ENCODE measurements around the gene NEAT1.

NEAT1 gene

GRCh38 chr11:65425971-65426838, 3.6 kb downstream of the NEAT1 start:
- Histone ChIP-seq H3K27ac (ENCODE audit: low read depth, low read length) (peak overlapping the region; percentile 50; the same call in 1 of the 2 replicates), H3K9me3 (ENCODE audit: insufficient read depth, low read depth, low read length) (no peaks in the 10 kb centered on the region), H3K4me3 (ENCODE audit: low read length) (peak overlapping the region; percentile 65), H3K9ac (ENCODE audit: low read depth, low read length) (peak overlapping the region; percentile 20; the same call in 1 of the 2 replicates), H3K4me1 (ENCODE audit: insufficient read depth, low read length) (peaks cover 75% of the 10 kb centered on the region), H3K36me3 (ENCODE audit: insufficient read depth, low read length) (0 out of 2 replicates have a peak, but pooled peaks cover 4% of the 10 kb centered on the region), H3K27me3 (ENCODE audit: insufficient read depth, low read length) (no peaks in the 10 kb centered on the region)
- WGBS: 77% methylated on average over 7 of the region's 9 CpGs

DNA sequence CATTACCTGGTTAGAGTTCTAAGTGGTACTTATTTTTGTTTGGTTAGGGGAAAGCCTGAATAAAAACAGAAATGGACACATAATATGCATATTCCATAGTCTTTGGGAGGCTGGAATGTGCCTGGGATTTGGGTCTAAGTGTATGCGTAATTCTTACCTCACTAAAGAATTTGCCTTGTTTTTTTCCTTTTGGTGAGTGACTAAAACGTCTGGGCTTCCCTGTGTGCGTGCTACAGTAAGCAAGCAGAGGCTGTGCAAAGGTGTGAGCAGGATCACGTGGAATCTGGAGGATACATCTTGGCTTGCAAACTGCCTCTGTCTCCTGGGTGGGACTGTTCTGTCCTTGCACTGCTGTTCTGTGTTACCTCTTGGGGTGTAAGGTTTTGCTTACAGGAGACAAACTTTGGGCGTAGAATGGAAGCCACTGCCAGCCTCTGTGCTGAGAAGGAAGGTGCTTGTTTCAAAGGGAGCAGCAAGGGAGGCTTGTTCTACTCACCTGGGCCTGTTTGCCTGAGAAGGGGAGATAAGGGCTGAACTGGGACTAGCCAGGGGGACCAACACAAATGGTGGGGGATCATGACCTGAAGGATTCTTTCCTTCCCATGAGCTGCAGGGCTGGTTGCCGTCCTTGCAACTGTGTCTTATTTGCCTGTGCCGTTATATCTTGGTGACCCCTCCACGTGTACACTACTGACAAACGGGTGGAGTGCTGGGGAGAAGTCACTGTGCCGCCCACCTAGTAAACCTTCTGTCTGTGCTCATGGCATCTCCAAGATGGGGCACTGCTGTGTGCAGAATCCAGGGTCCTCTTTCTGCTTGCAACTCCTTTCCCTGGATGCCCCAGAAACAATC, 4.5 kb downstream of the NEAT1 start:
- peaks cover 67% of the 10 kb centered on the region for H3K4me1 ChIP-seq (ENCODE audit: insufficient read depth, low read length)

GRCh38 chr11:65427691-65428577, 5.3 kb downstream of the NEAT1 start:
- H3K27ac ChIP-seq (ENCODE audit: low read depth, low read length): no peak overlapping the region
- no peaks in the 10 kb centered on the region for H3K27me3 ChIP-seq (ENCODE audit: insufficient read depth, low read length)
- H3K4me1 ChIP-seq (ENCODE audit: insufficient read depth, low read length): peaks cover 65% of the 10 kb centered on the region
- no peak overlapping the region for H3K9ac ChIP-seq (ENCODE audit: low read depth, low read length)
- 78% methylated on average over 11 of the region's 11 CpGs for WGBS
- no peak overlapping the region for H3K4me3 ChIP-seq (ENCODE audit: low read length)
- H3K36me3 ChIP-seq (ENCODE audit: insufficient read depth, low read length): 0 out of 2 replicates have a peak, but pooled peaks cover 4% of the 10 kb centered on the region
- H3K9me3 ChIP-seq (ENCODE audit: insufficient read depth, low read depth, low read length): no peaks in the 10 kb centered on the region

More for the DNA sequence above, 4.5 kb downstream of the NEAT1 start:
- Histone ChIP-seq H3K36me3 (ENCODE audit: insufficient read depth, low read length) (0 out of 2 replicates have a peak, but pooled peaks cover 4% of the 10 kb centered on the region), H3K9me3 (ENCODE audit: insufficient read depth, low read depth, low read length) (no peaks in the 10 kb centered on the region), H3K4me3 (ENCODE audit: low read length) (peak overlapping the region; percentile 65), H3K27me3 (ENCODE audit: insufficient read depth, low read length) (no peaks in the 10 kb centered on the region), H3K9ac (ENCODE audit: low read depth, low read length) (peak overlapping the region; percentile 27; the same call in 1 of the 2 replicates), H3K27ac (ENCODE audit: low read depth, low read length) (peak overlapping the region; percentile 50; the same call in 1 of the 2 replicates)
- 83% methylated on average over 10 of the region's 10 CpGs for WGBS

DNA sequence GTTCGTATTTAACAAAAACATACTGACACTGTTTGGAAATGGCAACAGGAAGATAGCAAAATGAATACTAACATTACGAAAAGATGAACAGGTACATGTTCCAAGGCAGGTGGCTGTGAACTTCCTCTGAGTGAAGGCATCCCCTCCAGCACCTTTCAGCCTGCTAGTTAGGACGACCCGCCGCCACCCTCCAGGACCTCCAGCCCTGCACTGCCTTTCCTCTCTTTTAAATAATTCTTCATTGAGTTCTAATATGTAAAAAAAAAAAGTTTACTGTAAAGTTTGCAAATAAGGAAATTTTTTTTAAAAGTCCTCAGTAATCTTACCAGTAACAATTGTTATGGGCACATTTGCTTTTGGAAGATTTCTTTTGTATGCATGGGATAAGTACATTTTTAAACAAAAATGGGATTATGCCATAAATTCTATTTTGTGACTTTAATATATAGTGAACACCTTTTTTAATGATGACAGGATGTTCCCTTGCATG, 6.0 kb downstream of the NEAT1 start:
- no peak overlapping the region for H3K4me3 ChIP-seq (ENCODE audit: low read length)
- H3K27ac ChIP-seq (ENCODE audit: low read depth, low read length): no peak overlapping the region
- no peaks in the 10 kb centered on the region for H3K27me3 ChIP-seq (ENCODE audit: insufficient read depth, low read length)
- no peak overlapping the region for H3K9ac ChIP-seq (ENCODE audit: low read depth, low read length)
- H3K4me1 ChIP-seq (ENCODE audit: insufficient read depth, low read length): peaks cover 58% of the 10 kb centered on the region
- 0 out of 2 replicates have a peak, but pooled peaks cover 4% of the 10 kb centered on the region for H3K36me3 ChIP-seq (ENCODE audit: insufficient read depth, low read length)
- 65% methylated on average over 5 of the region's 5 CpGs for WGBS
- no peaks in the 10 kb centered on the region for H3K9me3 ChIP-seq (ENCODE audit: insufficient read depth, low read depth, low read length)

DNA sequence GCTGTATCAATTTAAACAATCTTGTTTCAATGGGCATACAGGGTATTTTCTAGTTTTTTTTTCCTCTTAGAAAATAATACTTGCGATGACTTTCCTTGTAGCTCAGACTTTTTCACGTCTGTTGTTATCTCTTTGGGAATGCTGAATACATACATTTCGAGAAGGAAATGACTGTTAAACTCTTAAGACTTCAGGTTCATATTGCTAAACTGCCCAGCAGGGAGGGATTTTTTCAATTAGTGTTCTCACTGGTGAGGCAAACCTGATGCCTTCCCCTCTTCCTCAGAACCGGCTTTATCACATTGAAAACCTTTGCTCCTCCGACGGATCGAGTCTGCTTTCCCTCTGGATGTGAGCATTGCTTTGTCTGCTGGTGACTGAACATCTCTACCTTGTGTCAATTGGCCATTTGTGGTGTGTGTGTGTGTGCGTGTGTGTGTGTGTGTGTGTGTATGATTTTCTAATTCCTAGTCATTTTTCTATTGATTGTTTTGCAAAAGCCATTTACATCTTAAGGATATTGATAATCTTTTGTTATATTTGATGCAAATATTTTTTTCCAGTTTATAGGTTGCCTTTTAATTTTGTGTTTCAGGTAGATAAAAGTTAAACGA, 6.6 kb downstream of the NEAT1 start:
- H3K27me3 ChIP-seq (ENCODE audit: insufficient read depth, low read length): no peaks in the 10 kb centered on the region
- peaks cover 57% of the 10 kb centered on the region for H3K4me1 ChIP-seq (ENCODE audit: insufficient read depth, low read length)
- no peak overlapping the region for H3K4me3 ChIP-seq (ENCODE audit: low read length)
- no peaks in the 10 kb centered on the region for H3K9me3 ChIP-seq (ENCODE audit: insufficient read depth, low read depth, low read length)
- H3K36me3 ChIP-seq (ENCODE audit: insufficient read depth, low read length): peaks cover 9% of the 10 kb centered on the region
- H3K9ac ChIP-seq (ENCODE audit: low read depth, low read length): no peak overlapping the region
- 52% methylated on average over 8 of the region's 9 CpGs for WGBS
- H3K27ac ChIP-seq (ENCODE audit: low read depth, low read length): no peak overlapping the region; the same call in 1 of the 2 replicates

DNA sequence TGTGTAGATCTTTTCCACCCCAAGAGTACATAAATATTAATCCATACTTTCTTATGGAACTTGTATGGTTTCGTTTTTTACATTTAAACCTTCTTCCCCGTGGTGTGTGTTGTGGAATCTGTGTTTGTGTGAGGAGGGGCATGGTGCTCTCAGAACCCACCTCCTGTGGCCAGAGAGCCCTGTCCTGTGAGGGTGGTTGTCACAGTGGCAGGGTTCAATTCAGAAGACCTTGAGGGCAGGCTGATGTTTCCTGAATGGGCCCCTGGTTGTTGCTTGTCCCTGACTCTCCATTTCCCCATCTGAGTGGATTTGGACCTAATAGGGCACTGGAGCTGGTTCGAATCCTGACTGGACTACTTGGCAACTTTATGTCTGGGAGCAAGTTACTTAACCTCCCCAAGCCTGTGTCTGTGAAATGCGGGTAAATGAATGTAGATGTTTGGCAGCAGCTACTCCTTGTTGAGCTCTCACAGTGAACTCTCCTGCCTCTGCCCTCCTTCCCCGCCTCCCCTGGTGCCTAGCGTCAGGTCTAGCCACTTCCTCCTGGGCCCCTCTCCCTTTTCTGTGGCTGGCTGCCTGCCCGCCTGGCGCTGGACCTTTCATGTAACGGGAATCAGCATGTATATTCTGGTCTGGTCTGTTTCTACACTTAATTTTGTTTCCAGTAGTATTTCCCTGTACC, 7.3 kb downstream of the NEAT1 start:
- H3K4me1 ChIP-seq (ENCODE audit: insufficient read depth, low read length): peaks cover 50% of the 10 kb centered on the region
- H3K36me3 ChIP-seq (ENCODE audit: insufficient read depth, low read length): peaks cover 16% of the 10 kb centered on the region
- H3K27ac ChIP-seq (ENCODE audit: low read depth, low read length): no peak overlapping the region
- H3K9me3 ChIP-seq (ENCODE audit: insufficient read depth, low read depth, low read length): no peaks in the 10 kb centered on the region
- H3K4me3 ChIP-seq (ENCODE audit: low read length): no peak overlapping the region
- 61% methylated on average over 8 of the region's 9 CpGs for WGBS
- no peaks in the 10 kb centered on the region for H3K27me3 ChIP-seq (ENCODE audit: insufficient read depth, low read length)
- no peak overlapping the region for H3K9ac ChIP-seq (ENCODE audit: low read depth, low read length)

DNA sequence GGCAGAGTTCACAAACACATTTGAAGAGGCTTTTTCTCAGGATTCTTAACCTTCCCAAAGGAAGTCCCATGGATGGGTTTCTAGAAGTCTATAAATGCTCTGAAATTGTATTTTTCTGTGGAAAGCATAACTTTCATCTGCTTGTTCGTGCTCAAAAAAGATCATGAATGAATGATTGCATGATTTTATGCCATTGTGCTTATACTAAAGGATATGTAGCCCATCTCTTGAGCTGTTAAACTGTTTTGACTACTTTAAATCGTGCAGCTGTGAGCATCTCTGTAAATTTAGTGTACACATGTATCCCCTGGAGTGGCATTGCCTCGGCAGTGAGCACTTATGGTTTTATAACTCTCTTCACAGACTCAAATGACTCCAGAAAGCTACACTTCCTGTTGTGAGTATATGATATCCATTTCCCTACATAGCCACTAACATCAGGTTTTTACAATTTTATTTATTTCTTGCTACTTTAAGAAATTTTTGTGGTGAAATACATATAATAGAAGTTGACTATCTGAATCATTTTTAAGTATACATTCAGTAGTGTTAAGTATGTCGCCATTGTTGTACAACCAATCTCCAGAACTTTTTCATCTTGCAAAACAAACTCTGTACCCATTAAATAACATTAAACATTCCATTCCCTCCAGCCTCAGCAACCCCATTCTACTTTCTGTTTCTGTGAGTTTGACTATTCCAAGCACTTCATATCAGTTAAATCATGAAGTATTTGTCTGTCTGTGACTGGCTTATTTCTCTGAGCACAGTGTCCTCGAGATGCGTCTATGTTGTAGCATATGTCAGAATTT, 8.0 kb downstream of the NEAT1 start:
- no peak overlapping the region for H3K4me3 ChIP-seq (ENCODE audit: low read length)
- H3K36me3 ChIP-seq (ENCODE audit: insufficient read depth, low read length): peaks cover 24% of the 10 kb centered on the region
- H3K27ac ChIP-seq (ENCODE audit: low read depth, low read length): no peak overlapping the region
- no peaks in the 10 kb centered on the region for H3K9me3 ChIP-seq (ENCODE audit: insufficient read depth, low read depth, low read length)
- WGBS: 96% methylated on average over 6 of the region's 6 CpGs
- H3K4me1 ChIP-seq (ENCODE audit: insufficient read depth, low read length): peaks cover 43% of the 10 kb centered on the region
- H3K27me3 ChIP-seq (ENCODE audit: insufficient read depth, low read length): no peaks in the 10 kb centered on the region
- no peak overlapping the region for H3K9ac ChIP-seq (ENCODE audit: low read depth, low read length)

GRCh38 chr11:65431451-65432099, 9.0 kb downstream of the NEAT1 start:
- H3K9me3 ChIP-seq (ENCODE audit: insufficient read depth, low read depth, low read length): no peaks in the 10 kb centered on the region
- peaks cover 26% of the 10 kb centered on the region for H3K36me3 ChIP-seq (ENCODE audit: insufficient read depth, low read length)
- peaks cover 34% of the 10 kb centered on the region for H3K4me1 ChIP-seq (ENCODE audit: insufficient read depth, low read length)
- no peak overlapping the region for H3K4me3 ChIP-seq (ENCODE audit: low read length)
- H3K27ac ChIP-seq (ENCODE audit: low read depth, low read length): no peak overlapping the region
- no peak overlapping the region for H3K9ac ChIP-seq (ENCODE audit: low read depth, low read length)
- WGBS: 88% methylated on average over 2 of the region's 4 CpGs
- no peaks in the 10 kb centered on the region for H3K27me3 ChIP-seq (ENCODE audit: insufficient read depth, low read length)

GRCh38 chr11:65432100-65432650, 9.6 kb downstream of the NEAT1 start:
- Histone ChIP-seq H3K27me3 (ENCODE audit: insufficient read depth, low read length) (no peaks in the 10 kb centered on the region), H3K4me3 (ENCODE audit: low read length) (no peak overlapping the region), H3K9me3 (ENCODE audit: insufficient read depth, low read depth, low read length) (no peaks in the 10 kb centered on the region), H3K9ac (ENCODE audit: low read depth, low read length) (no peak overlapping the region), H3K36me3 (ENCODE audit: insufficient read depth, low read length) (peaks cover 28% of the 10 kb centered on the region), H3K4me1 (ENCODE audit: insufficient read depth, low read length) (peaks cover 28% of the 10 kb centered on the region), H3K27ac (ENCODE audit: low read depth, low read length) (no peak overlapping the region)
- WGBS: no CpG with 5 or more reads among the region's 2 CpGs

Measured in HUES64 (cell line).